SK-N-MC (cell line): ENCODE results near the gene DLEC1.

Experiments used
- EZH2 ChIP-seq: fragments of 200-600 bp; sonication (generic); IDR thresholded peaks from one replicate; pipeline ENCODE4 v1.6.1; 2017; ENCODE audit warnings: antibody characterized with exemption
- POLR2AphosphoS5 ChIP-seq: IDR thresholded peaks from 2 replicates; pipeline ENCODE4 v1.6.1; 2012; ENCODE audit warnings: mild to moderate bottlenecking, low read depth, low read length, borderline replicate concordance

- TF ChIP-seq POLR2AphosphoS5 (no peak), EZH2 (no peak)
Measured at GRCh38 chr3:38030126-38031021, 8.6 kb upstream of the DLEC1 start.
